ENCODE measurements around the gene CDH24.

DNA sequence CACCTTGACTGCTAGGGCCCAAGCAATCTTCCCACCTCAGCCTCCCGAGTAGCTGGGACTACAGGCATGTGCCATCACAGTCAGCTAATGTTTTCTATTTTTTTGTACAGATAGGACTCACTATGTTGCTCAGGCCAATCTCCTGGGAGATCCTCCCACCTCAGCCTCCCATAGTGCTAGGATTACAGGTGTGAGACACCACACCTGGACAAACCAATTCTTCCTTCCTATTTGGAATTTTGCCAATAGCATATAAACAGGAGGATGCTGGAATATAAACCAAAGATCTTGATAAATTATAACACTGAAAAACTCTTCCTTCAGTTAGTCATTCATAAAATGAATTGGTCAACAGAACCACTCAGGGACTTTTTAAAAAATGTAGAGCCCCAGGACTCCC, 29.2 kb upstream of the CDH24 start:
- TF ChIP-seq CTCF (IDR thresholded peaks at IDR 0.05): no peak
- TF ChIP-seq MYC (IDR thresholded peaks at IDR 0.05; ENCODE audit: borderline replicate concordance, low read length): no peak
- no peak for TF ChIP-seq RAD21 (conservative IDR thresholded peaks at IDR 0.05 in 1 of 2, IDR thresholded peaks at IDR 0.05 in 1 of 2)
- TF ChIP-seq JUN (IDR thresholded peaks at IDR 0.05): no peak
- TF ChIP-seq BHLHE40 (IDR thresholded peaks at IDR 0.05; ENCODE audit: low read depth, low read length): no peak
- TF ChIP-seq JUNB (IDR thresholded peaks at IDR 0.05): no peak
- TF ChIP-seq EHMT2 (IDR thresholded peaks at IDR 0.05; ENCODE audit: low read depth): no peak
- no peak for TF ChIP-seq EP300 (IDR thresholded peaks at IDR 0.05)
- no peak for TF ChIP-seq CEBPB (IDR thresholded peaks at IDR 0.05)

All from A549 (cell line).